Posterior vena cava (tissue), 2 donors: Measurements from ENCODE around the gene ARHGEF17. TPM values are rescaled to one million over a fixed set of nuclear protein-coding genes. Genes with fewer than 3 reads are reported as not detected.

Experiments used
- DNase-seq: peaks from one replicate; pipeline ENCODE4 v3.0.0-alpha.2; 2020; ENCODE audit warnings: low spot score
- intact Hi-C, 2 donors: fragments of 100-400 bp; cut with DNase I; formaldehyde crosslinking; loops; one replicate each; pipeline versions ENCODE4 v1.14.1 to v1.14.2; 2022 to 2023
- total RNA-seq, 2 donors: library from RNA; stranded (reverse); fragmentation: NEBNext Ultra II Directional; extraction: Animal tissue kit (Norgen Biotek cat#: 25700); gene quantifications; one replicate each; pipeline ENCODE4 v1.2.1, GENCODE V29; 2021
- donor health status: DM: yes; HTN: yes; CAD: no.
- donor health status: DM: yes; HTN: yes; CAD: no.

Gene ARHGEF17
- total RNA-seq, 2 donors from 2014 or later: 88.6 to 99.1 TPM

DNA sequence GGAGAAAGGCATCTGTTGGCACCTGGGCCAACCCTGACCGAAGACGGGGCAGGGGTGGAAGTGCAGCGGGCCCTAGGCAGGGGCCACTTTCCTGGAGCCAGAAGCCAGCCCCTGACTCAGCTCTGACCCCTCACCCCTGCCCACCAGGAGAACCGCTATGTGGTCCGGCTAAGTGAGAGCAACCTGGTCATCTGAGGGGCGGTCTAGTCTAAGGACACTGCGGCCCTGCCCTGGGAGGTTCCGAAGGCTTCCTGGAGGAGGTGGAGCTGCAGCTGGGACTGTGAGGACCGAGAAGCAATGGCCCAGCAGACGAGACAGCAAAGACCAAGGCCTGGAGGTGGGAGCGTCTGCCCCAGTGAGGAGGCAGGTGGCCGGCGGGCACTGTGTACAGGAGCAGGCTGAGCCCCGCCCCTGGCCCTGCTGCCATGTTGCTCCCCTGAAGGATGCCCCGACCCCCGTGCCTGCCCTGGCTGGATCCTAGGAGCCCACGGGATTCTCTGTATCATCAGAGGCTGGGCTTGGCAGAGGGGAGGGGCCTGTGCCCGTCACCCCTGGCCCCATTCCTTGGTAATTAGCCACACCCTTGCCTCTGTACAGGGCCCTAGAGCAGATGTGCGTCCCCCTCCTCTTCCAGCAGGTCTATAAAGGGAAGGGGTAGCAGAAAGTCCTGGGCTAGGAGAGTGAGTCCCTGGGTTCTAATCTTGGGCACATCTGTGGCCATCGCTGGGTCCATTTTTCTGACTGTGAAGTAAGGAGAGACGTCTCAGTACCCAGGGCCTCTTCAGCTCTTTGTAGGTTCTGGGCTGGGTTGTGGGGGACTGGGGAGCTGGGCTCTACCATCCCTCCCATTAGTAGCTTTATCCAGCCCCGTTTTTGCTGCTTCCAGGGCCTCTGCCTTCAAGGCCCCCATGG, 87.5 kb downstream of the ARHGEF17 start:
- intact Hi-C loops: loop anchor here (10.0 kb wide), 1 partner anchor 91 kb away; the partner anchor contains the start of gene ARHGEF17 (in 2 of the 2)
- peak; percentile 79 for DNase-seq

DNA sequence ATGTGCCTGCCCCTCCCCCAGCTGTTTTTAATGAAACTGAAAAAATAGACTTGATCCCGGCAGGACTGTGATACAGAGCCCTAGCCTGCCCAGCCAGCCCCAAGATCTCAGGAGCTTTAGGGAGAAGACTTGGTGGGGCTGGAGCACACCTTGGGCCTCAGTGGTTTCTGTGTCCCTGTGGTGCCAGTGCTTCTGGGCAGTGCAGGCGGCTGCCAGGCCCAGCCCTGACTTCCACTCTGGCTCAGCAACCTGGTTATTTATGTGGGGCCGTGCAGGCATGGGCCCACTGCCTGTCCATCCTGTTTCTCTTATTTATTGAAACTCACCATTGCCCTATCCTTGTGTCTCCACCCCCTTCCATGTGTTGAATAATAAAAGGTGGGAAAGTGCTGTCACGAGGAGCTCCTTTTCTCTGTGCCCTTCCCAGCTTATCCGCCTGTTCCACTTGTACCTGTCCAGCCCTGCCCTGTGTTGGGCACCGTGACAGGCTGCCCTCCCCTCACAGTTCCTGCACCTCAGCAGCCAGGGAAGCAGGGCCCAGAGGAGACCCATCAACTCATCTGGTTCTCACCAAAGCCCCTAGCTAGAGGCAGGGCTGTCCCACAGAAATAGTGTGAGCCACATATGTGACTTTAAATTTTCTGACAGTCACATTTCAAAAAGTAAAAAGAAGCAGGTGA, 88.3 kb downstream of the ARHGEF17 start:
- DNase-seq: peak; percentile 37
- intact Hi-C loops: loop anchor here (10.0 kb wide), 1 partner anchor 92 kb away; the partner anchor contains the start of gene ARHGEF17 (in 2 of the 2)

DNA sequence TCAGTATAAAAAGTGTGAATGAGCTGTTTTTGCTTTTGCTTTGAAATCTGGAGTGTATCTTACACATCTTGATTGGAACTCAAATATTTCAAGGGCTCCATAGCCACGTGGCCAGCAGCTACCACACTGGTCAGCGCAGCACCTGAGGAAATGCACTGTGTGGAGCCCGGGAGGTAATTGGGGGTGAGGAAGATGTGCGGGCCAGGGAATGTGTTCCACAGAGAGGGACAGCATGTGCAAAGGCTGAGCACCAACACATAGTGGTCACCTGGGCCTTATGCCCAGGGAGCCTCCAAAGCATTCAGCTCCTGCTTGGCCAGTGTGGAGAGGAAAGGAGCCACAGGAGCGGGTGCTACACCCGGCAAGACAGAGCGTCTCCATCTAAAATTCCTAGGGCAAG, 88.9 kb downstream of the ARHGEF17 start:
- no peak for DNase-seq
- intact Hi-C loops: loop anchor here (10.0 kb wide), 1 partner anchor 92 kb away; the partner anchor contains the start of gene ARHGEF17 (in 2 of the 2)

DNA sequence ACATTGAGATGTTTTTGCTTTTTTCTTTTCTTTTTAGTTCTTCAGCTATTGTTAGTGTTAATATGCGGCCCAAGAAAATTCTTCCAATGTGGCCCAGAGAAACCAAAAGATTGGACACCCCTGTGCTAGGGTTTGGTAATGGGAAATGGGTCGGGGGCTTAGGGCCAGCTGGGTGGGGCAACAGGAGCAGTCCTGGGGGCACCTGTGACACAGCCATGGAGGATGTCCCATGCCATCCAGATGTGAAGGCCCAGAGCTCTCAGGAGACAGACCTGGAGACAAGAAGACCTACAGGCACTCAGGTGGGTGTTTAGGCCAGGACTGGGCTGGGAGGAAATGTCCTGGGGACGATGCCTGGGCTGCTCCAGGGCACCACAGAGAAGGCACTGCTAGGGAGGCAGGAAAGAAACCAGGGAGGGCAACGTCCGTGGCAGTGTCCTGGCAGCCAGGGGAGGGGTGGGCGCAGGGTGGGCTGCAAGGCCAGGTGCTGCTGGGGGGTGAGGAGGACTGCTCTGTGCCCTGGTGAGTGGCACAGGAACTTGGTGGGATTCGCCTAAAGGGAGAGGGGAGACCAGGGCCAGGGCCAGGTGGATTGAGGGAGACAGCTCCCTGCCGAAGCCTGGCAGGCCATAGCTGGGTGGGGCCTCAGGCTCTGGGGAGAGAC, 89.5 kb downstream of the ARHGEF17 start:
- DNase-seq: no peak

DNA sequence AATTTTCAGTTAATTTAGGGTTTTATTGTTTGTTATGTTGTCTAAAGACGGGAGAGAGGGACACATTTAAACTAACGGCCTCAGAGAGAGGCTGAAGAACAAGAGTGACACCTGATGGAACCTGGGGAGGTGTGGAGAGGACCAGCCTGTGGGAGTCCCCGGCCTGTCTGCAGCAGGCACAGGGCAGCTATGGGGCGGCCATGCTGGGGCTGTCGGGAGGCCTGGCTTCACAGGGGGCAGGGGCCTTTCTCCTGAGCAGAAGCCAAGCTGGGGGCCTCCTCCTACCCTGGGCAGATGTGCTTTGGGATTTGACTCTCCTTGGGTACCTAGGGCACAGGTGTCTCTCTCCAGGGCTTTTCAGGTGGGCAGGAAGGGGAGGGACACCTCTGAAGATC, 90.1 kb downstream of the ARHGEF17 start:
- DNase-seq: no peak
- intact Hi-C loops: loop anchor here (10.0 kb wide), 1 partner anchor 93 kb away; the partner anchor contains the start of gene ARHGEF17 (in 2 of the 2)

More for the DNA sequence above, 89.5 kb downstream of the ARHGEF17 start:
- intact Hi-C loops: loop anchor here (10.0 kb wide), 1 partner anchor 93 kb away; the partner anchor contains the start of gene ARHGEF17 (in 2 of the 2)

DNA sequence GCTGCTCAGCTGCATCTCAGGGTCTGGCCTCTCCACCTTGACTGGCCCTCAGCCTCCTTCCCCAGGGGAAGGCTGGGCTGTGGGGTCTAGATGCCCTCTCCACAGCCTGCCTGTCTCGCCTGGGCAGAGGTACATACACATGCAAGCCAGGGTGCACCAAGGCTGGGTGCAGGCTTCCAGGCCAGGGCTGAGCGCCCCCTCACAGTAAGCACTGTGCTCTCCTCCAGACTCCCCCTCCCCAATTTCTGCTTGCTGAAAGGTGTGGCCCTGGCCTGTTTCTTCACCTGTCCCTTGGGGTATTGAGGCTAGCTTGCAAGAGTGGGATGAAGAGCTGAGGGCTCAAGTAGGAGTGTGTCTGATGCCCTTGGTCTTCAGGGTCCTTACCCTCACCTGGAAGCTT, 90.6 kb downstream of the ARHGEF17 start:
- DNase-seq: no peak
- intact Hi-C loops: loop anchor here (10.0 kb wide), 1 partner anchor 94 kb away; the partner anchor contains the start of gene ARHGEF17 (in 2 of the 2)

DNA sequence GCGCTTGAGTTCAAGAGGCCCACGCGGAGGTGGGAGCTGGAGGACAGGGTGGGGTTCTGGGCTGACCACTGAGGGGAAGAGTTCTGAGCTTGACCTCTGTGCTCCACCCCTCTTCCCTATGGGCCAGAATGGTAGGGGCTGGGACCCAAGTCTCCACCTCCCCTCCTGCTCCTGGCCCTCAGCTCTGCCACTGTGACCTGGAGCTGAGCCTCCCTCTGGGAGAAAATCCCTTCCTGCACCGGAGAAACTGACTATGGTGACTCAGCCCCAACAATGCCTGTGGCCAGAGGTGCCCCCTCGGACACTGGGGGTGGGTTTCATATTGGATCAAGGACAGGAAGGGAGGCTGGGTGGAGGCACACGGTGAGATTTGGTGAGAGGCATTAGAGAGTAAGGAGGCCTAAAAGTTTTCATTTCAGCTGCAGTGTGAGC, 91.1 kb downstream of the ARHGEF17 start:
- intact Hi-C loops: loop anchor here (10.0 kb wide), 1 partner anchor 94 kb away; the partner anchor contains the start of gene ARHGEF17 (in 2 of the 2)
- DNase-seq: no peak

DNA sequence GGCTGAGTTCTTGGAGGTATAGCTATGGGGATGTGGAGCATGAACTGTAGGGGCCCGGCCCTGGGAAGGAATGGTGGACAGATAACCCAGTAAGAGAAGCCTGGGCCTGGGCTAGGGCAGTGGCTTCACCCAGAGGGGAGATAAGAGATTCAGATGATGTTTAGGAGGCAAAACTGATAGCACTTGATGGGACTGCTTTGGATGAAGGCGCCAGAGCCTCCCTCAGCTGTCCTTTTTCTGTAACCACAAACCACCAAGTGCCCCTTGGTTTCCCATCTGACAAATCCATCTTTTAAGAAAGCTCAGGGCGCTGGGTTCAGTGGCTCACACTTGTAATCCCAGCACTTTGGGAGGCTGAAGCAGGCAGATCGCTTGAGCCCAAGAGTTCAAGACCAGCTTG, 91.6 kb downstream of the ARHGEF17 start:
- intact Hi-C loops: loop anchor here (5.0 to 10.0 kb wide), 2 partner anchors 95 to 263 kb away; partner anchors contain the start of gene ARHGEF17 (in 2 of the 2)
- DNase-seq: no peak

DNA sequence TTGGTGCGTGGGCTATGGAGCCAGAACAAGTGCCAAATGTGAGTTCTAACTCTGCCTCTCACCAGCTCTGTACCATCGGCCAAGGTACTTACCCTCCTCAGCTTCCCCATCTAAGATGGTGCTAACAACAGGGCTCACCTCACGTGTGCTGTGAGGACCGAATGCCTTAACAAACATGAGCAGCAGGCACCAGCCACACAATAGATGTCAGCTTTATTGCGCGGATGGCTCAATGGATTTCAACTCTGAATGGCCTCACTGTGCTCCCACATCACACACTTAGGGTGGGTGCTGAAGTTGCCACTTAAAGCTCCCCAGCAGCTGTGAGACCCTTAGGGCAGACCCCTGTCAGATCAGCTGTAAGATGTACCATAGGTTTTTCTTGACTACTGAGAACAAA, 92.2 kb downstream of the ARHGEF17 start:
- intact Hi-C loops: loop anchor here in 1 of 2 donors (5.0 kb wide), 1 partner anchor 262 kb away; no protein-coding TSS in a partner anchor
- no peak for DNase-seq

DNA sequence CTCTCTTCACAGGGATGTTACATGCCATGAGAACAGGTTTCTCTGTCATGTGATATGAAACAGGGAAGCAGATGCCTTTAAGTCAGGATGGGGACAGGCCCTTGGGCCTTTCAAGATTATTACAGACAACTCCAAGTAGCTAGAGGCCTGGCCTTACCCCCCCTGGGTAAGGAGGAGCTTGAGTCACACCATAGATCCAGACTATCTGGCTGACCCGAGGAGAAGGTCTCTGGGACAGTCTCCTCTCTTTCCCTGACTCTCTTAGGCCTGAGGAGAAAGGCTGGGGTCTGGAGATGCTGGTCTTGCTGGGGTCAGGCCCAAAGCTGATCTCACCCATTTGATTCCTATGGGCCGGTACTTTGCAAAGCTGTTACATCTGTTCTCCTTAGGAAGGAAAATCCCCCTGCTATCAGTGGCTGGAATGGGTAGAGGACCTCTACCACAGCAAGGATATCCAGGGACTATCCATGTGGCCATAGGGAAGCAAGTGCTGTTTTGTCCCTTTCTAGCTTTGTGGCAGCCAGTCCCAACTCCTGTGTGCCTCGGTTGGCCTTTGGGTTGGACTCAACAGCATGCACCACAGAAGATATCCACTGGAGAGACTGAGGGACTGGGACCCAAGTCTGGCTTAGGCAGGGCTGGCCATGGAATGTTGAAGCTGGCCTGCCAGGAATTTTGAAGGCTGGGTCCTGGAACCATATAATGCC, 93.3 kb downstream of the ARHGEF17 start:
- no peak for DNase-seq
- intact Hi-C loops: loop anchor here in 1 of 2 donors (5.0 kb wide), 1 partner anchor 261 kb away; no protein-coding TSS in a partner anchor

DNA sequence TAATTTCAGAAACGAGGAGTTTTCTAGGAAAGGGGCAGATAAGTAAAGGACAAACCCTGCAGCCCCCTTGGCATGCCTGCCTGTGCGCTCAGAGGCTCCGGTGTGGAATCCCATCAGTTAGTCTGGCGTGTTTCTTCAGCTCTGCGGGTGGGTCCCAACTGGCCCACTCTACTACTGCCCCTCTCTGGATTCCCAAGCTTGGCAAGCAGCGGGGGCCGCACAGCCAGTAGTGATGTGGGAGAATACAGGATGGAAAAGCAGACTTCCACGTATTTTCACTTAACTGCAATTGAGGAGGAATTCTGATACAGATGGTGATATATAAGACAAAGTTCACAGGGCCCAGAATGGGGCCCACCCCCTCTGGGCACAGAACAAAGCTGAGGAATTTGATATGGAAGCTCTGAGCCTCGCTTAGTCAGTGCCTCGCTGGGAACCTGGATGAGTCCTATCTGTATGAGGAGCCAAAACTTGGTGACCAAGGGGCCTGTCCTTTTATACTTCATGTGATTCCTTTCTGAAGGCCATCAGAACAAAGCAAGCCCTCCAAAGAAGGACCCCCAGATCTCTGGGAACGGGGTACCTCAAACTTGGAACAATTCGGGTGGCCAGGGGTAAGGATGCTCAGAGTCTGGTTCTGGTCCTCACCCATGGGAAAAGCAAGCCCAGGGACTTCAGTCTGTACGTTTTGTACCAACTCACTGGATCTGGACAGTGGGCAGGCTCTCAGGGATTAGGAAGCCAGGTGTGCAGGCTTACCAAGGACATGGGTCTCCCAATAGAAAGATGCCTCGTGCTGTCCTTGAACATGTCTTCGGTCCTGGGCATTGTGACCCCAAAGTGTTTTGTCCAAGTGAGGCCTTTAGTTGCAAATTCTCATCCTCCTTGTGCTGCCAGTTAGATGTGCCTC, 94.1 kb downstream of the ARHGEF17 start:
- no peak for DNase-seq
- intact Hi-C loops: loop anchor here in 1 of 2 donors (5.0 kb wide), 1 partner anchor 260 kb away; no protein-coding TSS in a partner anchor

DNA sequence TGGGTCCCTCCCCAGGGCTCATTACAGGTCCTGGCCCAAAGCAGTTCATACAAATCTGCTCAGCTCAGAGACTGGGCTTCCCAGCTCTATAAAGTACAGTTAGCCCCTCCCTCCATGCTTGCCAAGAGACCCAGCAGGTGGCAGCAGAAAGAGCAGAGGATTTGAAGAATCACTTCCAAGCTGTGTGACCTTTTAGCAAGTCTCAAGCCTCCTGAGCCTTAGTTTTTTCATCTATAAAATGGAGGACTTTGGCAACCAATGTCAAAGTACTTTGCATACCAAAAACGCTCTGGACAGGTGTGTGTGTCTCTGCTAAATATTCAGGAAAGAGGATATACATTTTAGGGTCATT, 94.7 kb downstream of the ARHGEF17 start:
- intact Hi-C loops: loop anchor here in 1 of 2 donors (5.0 kb wide), 1 partner anchor 259 kb away; no protein-coding TSS in a partner anchor
- DNase-seq: no peak

DNA sequence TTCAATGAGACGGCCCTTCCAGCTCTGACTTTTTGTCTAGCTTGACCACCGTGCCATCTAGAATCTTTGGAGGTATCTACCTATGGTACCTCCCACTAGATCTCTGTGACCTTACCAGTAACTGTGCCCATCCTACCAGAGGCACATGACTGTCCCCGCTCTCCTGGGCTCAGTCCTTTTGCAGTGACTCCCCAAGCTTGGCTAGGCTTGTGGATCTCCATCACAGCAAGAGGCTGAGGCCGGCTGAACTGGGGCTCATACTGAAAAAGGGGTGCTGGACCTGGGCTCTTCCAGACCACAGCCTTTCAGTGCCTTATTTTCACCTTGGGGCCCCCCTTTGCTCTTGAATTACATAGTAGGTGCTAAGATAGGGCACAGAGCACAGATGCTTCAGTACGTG, 95.5 kb downstream of the ARHGEF17 start:
- intact Hi-C loops: loop anchor here in 1 of 2 donors (5.0 kb wide), 1 partner anchor 259 kb away; no protein-coding TSS in a partner anchor
- no peak for DNase-seq

DNA sequence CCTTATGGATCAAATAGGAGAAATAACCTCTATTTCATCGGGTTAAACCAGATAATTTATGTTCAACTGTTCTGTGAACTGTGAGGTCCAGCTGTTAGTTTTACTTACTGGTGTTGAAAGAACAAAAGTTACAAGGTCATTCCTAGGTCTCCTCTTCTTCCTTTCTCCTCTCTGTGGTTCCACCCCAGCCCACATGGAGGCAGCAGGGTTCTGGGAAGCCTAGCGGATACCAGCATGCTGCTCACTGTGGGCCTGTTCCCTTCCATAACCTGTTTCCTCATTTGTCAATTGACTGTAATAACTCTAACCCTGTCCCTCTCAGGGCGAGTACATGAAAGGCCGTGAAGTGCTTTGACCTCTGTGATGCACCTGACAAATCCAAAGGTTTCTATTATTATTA, 96.0 kb downstream of the ARHGEF17 start:
- peak; percentile 90 for DNase-seq
- intact Hi-C loops: loop anchor here in 1 of 2 donors (5.0 kb wide), 1 partner anchor 258 kb away; no protein-coding TSS in a partner anchor

DNA sequence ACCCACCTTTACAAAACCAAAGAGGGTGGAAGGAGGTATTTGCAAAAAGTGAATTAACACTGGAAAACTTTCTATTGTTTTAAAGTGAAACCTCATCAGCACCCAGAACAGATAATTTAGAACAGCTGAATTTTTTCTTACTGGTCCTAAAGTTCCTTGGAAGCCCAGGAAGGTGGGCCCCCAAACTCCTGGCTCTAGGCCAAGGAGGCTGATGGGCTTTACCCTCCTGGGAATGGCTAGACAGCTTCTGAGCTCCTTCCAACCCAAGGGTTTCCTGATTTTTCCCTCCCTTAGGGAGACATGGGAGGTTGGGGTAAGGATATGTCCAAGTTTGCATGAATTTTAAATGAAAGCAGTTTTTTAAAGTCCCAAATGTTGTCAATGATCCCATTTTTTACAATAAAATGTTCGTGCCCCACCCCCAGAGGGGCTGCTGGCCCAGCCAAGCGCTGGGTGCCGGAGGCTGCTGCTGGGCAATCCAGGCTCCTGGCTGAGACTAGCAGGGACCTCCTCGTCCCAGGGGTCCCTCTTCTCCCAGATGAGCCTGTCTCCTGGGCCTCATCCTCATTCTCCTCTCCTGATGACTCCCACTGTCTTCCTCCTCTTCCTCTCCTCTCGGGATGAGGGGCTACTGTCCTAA, 96.5 kb downstream of the ARHGEF17 start:
- intact Hi-C loops: loop anchor here in 1 of 2 donors (5.0 kb wide), 1 partner anchor 258 kb away; no protein-coding TSS in a partner anchor
- no peak for DNase-seq

DNA sequence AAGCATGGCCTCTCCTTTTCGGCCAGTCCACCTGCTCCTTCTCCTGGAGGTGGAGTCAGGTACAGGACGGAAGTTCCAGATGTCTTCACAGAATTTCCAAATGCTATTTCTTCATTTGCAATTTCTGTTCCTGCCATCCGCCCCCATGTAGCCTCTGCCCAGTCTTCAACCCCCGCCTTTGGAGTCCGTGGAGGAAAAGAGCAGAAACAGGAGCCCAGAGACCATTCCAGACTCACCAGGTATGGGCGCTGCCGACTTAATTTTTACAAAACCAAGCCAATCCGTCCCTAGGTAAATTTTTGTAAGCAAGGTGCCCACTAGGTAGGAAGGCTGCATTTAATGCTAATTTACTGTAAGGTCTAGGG, 97.1 kb downstream of the ARHGEF17 start:
- no peak for DNase-seq
- intact Hi-C loops: no loop called here

DNA sequence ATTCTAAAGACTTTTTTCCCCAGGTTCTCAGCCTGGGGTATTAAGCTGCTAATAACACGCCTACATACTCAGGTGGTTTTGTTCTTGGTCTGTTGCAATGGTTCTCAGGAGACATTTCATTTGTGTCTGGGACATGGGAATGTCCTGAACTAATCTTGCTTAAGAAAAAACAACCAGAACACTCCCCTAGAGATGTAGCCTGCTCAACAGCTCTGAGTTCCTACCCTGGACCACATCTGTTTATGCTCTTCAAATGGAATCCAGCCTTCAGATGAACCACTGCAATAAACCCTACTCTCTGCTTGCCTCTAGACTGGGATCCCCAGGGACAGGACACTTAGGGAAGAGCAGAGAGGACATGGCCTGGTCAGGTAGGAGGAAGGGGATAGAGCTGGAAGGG, 98.1 kb downstream of the ARHGEF17 start:
- DNase-seq: no peak
- intact Hi-C loops: no loop called here
